HEK293 (cell line): ENCODE measurements around the gene KCP.

Experiments used
- CTCF ChIA-PET: fragments of 350-600 bp; formaldehyde crosslinking; extraction: SDS; loops from one replicate; lab custom pipeline; 2021; ENCODE audit warnings: antibody characterized with exemption; lab: Yijun Ruan, JAX
- POLR2A ChIA-PET: fragments of 300-600 bp; formaldehyde crosslinking; extraction: SDS; loops from one replicate; lab custom pipeline; 2020; ENCODE audit warnings: antibody characterized with exemption, inconsistent platforms; lab: Yijun Ruan, JAX
- H3K27ac ChIP-seq: fragments of 200-500 bp; sonication (Bioruptor generic); 2 replicates; pipeline ENCODE4 v1.5.1; 2014; ENCODE audit warnings: low read depth, low read length, control low read depth, inconsistent platforms; ENCODE audit errors: extremely low read depth
- H3K36me3 ChIP-seq, 2 experiments: fragments of 200-500 bp in 1 of 2; sonication (Bioruptor generic) in 1 of 2; 1 replicate in 1 of 2; 2 replicates in 1 of 2; pipeline ENCODE4 v1.5.1; 2014 to 2017; ENCODE audit warnings: inconsistent platforms in 2 of 2, low read length in 2 of 2; ENCODE audit not compliant: control insufficient read depth in 2 of 2, insufficient read depth in 1 of 2
- H3K4me1 ChIP-seq: fragments of 200-500 bp; sonication (Bioruptor generic); 2 replicates; pipeline ENCODE4 v1.5.1; 2014; ENCODE audit warnings: mild to moderate bottlenecking, low read length, inconsistent platforms; ENCODE audit not compliant: control insufficient read depth, insufficient read depth
- H3K4me3 ChIP-seq: 2 replicates; pipeline ENCODE4 v1.5.1; 2011; ENCODE audit warnings: low read depth, mild to moderate bottlenecking, control low read depth, low read length, moderate library complexity
- H3K9me3 ChIP-seq: fragments of 200-500 bp; sonication (Bioruptor generic); 2 replicates; pipeline ENCODE4 v1.5.1; 2014; ENCODE audit warnings: low read depth, low read length, inconsistent platforms; ENCODE audit not compliant: control insufficient read depth, insufficient read depth
- CTCF ChIP-seq: fragments of 450-650 bp; formaldehyde crosslinking; IDR thresholded peaks from 2 replicates; pipeline ENCODE4 v1.5.1; 2016; ENCODE audit warnings: missing biosample characterization, missing genetic modification characterization
- ELK4 ChIP-seq: IDR thresholded peaks from 2 replicates; pipeline ENCODE4 v1.6.1; 2011; ENCODE audit warnings: mild to moderate bottlenecking, low read depth, low read length, borderline replicate concordance
- KLF1 ChIP-seq: fragments of 450-650 bp; formaldehyde crosslinking; IDR thresholded peaks from 2 replicates; pipeline ENCODE4 v1.5.1; 2016; ENCODE audit warnings: missing biosample characterization, missing genetic modification characterization
- SCRT1 ChIP-seq: fragments of 450-650 bp; formaldehyde crosslinking; IDR thresholded peaks from 2 replicates; pipeline ENCODE4 v1.5.1; 2016; ENCODE audit warnings: missing biosample characterization, missing genetic modification characterization, borderline replicate concordance
- SP2 ChIP-seq: fragments of 450-650 bp; formaldehyde crosslinking; IDR thresholded peaks from 2 replicates; pipeline ENCODE4 v1.5.1; 2016; ENCODE audit warnings: missing biosample characterization, missing genetic modification characterization
- SP3 ChIP-seq: fragments of 450-650 bp; formaldehyde crosslinking; IDR thresholded peaks from 2 replicates; pipeline ENCODE4 v1.5.1; 2016; ENCODE audit warnings: missing biosample characterization, missing genetic modification characterization
- ZBTB48 ChIP-seq: fragments of 450-650 bp; formaldehyde crosslinking; IDR thresholded peaks from 2 replicates; pipeline ENCODE4 v1.5.1; 2016; ENCODE audit warnings: missing biosample characterization, missing genetic modification characterization
- ZFP69B ChIP-seq: fragments of 450-650 bp; formaldehyde crosslinking; IDR thresholded peaks from 2 replicates; pipeline ENCODE4 v1.5.1; 2016; ENCODE audit warnings: missing biosample characterization, missing genetic modification characterization
- ZIC2 ChIP-seq: fragments of 450-650 bp; formaldehyde crosslinking; IDR thresholded peaks from 2 replicates; pipeline ENCODE4 v1.5.1; 2016; ENCODE audit warnings: missing biosample characterization, missing genetic modification characterization
- ZNF239 ChIP-seq: fragments of 450-650 bp; formaldehyde crosslinking; IDR thresholded peaks from 2 replicates; pipeline ENCODE4 v1.5.1; 2016; ENCODE audit warnings: missing biosample characterization, missing genetic modification characterization
- ZNF354C ChIP-seq: fragments of 450-650 bp; formaldehyde crosslinking; IDR thresholded peaks from 2 replicates; pipeline ENCODE4 v1.5.1; 2016; ENCODE audit warnings: missing biosample characterization, missing genetic modification characterization, low read depth, borderline replicate concordance
- ZNF366 ChIP-seq: fragments of 450-650 bp; formaldehyde crosslinking; conservative IDR thresholded peaks from 2 replicates; pipeline ENCODE4 v1.5.1; 2016; ENCODE audit warnings: missing biosample characterization, missing genetic modification characterization
- ZNF404 ChIP-seq: fragments of 450-650 bp; formaldehyde crosslinking; IDR thresholded peaks from 2 replicates; pipeline ENCODE4 v1.5.1; 2017; ENCODE audit warnings: missing biosample characterization, missing genetic modification characterization
- ZNF423 ChIP-seq: fragments of 450-650 bp; formaldehyde crosslinking; IDR thresholded peaks from 2 replicates; pipeline ENCODE4 v1.5.1; 2016; ENCODE audit warnings: missing biosample characterization, missing genetic modification characterization
- ZNF433 ChIP-seq: fragments of 450-650 bp; formaldehyde crosslinking; IDR thresholded peaks from 2 replicates; pipeline ENCODE4 v1.5.1; 2016; ENCODE audit warnings: missing biosample characterization, missing genetic modification characterization, low read depth
- ZNF473 ChIP-seq: fragments of 450-650 bp; formaldehyde crosslinking; IDR thresholded peaks from 2 replicates; pipeline ENCODE4 v1.5.1; 2017; ENCODE audit warnings: missing biosample characterization, missing genetic modification characterization
- ZNF600 ChIP-seq: fragments of 450-650 bp; formaldehyde crosslinking; IDR thresholded peaks from 2 replicates; pipeline ENCODE4 v1.5.1; 2016; ENCODE audit warnings: missing biosample characterization, missing genetic modification characterization
- ZNF768 ChIP-seq: fragments of 450-650 bp; formaldehyde crosslinking; IDR thresholded peaks from 2 replicates; pipeline ENCODE4 v1.5.1; 2018; ENCODE audit warnings: missing biosample characterization, mild to moderate bottlenecking, missing genetic modification characterization
- ZSCAN30 ChIP-seq: fragments of 450-650 bp; IDR thresholded peaks from 2 replicates; pipeline ENCODE4 v1.5.1; 2018; ENCODE audit warnings: missing biosample characterization, mild to moderate bottlenecking, missing genetic modification characterization, moderate library complexity
- TF ChIP-seq, protein P1 (sequence below): fragments of 450-650 bp; formaldehyde crosslinking; optimal IDR thresholded peaks from 2 replicates; pipeline ENCODE3; 2016; ENCODE audit warnings: missing biosample characterization, mild to moderate bottlenecking, missing genetic modification characterization
- TF ChIP-seq, protein P2 (sequence below): fragments of 450-650 bp; formaldehyde crosslinking; IDR thresholded peaks from 2 replicates; pipeline ENCODE4 v1.5.1; 2016; ENCODE audit warnings: missing biosample characterization, missing genetic modification characterization

KCP gene

GRCh38 chr7:128867842-128868623 is 42.5 kb downstream of the KCP start (continued):
- TF ChIP-seq ZNF473 (tag by site-specific recombination) = no peak
- peak; percentile 65 for TF ChIP-seq ZBTB48 (tag by site-specific recombination)
- no peak for TF ChIP-seq SCRT1 (tag by site-specific recombination)
- peak; percentile 82 for TF ChIP-seq ZNF600
- peak; percentile 32; the same call in 1 of the 2 replicates for TF ChIP-seq SP3 (tag by site-specific recombination)
- TF ChIP-seq ZNF423 = peak; percentile 18; the same call in 1 of the 2 replicates
- TF ChIP-seq ZIC2 (tag by site-specific recombination) = peak; percentile 19
- TF ChIP-seq ZNF366 (tag by site-specific recombination) = peak; percentile 31
- TF ChIP-seq, protein P1, sequence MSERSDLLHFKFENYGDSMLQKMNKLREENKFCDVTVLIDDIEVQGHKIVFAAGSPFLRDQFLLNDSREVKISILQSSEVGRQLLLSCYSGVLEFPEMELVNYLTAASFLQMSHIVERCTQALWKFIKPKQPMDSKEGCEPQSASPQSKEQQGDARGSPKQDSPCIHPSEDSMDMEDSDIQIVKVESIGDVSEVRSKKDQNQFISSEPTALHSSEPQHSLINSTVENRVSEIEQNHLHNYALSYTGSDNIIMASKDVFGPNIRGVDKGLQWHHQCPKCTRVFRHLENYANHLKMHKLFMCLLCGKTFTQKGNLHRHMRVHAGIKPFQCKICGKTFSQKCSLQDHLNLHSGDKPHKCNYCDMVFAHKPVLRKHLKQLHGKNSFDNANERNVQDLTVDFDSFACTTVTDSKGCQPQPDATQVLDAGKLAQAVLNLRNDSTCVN (tag by site-specific recombination) = no peak
- TF ChIP-seq SP2 (tag by site-specific recombination) = peak; percentile 74
- TF ChIP-seq KLF1 (tag by site-specific recombination) = peak; percentile 5; the same call in 1 of the 2 replicates
- TF ChIP-seq, all 188 proteins: peak for 14

DNA sequence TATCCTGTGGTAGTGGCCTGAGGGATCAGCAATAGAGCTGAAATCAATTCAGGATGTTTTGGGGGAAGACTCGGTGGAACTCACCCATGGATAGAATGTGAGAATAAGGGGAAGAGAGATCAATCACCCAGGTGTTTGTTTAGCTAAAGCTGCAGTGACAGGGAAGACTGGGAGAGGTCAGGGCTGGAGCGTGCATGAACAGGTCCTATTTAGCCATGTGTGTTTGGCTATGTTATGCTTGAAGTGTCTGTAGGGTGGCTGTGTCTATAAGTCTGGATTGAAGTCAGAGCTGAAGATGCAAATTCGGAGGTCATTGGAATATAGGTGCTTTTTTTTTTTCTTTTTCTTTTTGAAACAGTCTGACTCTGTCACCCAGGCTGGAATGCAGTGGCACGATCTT is 43.3 kb downstream of the KCP start:
- TF ChIP-seq ZNF404 (tag by site-specific recombination) = no peak
- TF ChIP-seq ELK4 = no peak
- no peak for TF ChIP-seq ZFP69B
- TF ChIP-seq, protein P2, sequence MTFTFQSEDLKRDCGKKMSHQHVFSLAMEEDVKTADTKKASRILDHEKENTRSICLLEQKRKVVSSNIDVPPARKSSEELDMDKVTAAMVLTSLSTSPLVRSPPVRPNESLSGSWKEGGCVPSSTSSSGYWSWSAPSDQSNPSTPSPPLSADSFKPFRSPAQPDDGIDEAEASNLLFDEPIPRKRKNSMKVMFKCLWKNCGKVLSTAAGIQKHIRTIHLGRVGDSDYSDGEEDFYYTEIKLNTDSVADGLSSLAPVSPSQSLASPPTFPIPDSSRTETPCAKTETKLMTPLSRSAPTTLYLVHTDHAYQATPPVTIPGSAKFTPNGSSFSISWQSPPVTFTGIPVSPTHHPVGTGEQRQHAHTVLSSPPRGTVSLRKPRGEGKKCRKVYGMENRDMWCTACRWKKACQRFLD = no peak
- no peak for TF ChIP-seq ZNF239 (tag by site-specific recombination)
- TF ChIP-seq ZSCAN30 (tag by site-specific recombination) = no peak
- TF ChIP-seq CTCF = no peak
- no peak for TF ChIP-seq ZNF354C
- TF ChIP-seq ZNF366 (tag by site-specific recombination) = no peak
- no peak for TF ChIP-seq ZNF433 (tag by site-specific recombination)
- TF ChIP-seq ZNF768 (tag by site-specific recombination) = no peak
- TF ChIP-seq, all 188 proteins: peak for 0
- ChIA-PET CTCF (interaction anchor here (0.6 to 1.8 kb wide), 7 partner anchors 12 to 392 kb away, joined by 3 to 5 read pairs (median 3); no protein-coding TSS in a partner anchor), POLR2A (interaction anchor here (0.8 to 1.1 kb wide), 2 partner anchors 16 to 390 kb away, joined by 3 read pairs; partner anchors contain the start of gene METTL2B)
- Histone ChIP-seq H3K36me3 (peaks cover 6 to 26% of the 10 kb centered on the region in 2 experiments; a peak in 2 of 3 replicates), H3K4me3 (no peak overlapping the region), H3K27ac (no peak overlapping the region), H3K9me3 (no peaks in the 10 kb centered on the region), H3K4me1 (peaks cover 10% of the 10 kb centered on the region)
